Neuronal stem cell (in vitro differentiated cells): Measurements from ENCODE around the gene TGFBR1.

Experiments
- DNase-seq: peaks from one replicate; pipeline ENCODE4 v3.0.0-alpha.2; 2013; ENCODE audit warnings: low spot score
- H2AFZ ChIP-seq: one replicate; pipeline ENCODE4 v1.6.1; 2013; ENCODE audit warnings: mild to moderate bottlenecking, low read length, inconsistent platforms
- H2AK5ac ChIP-seq: 2 replicates; pipeline ENCODE4 v1.6.1; 2013; ENCODE audit warnings: low read depth, mild to moderate bottlenecking, inconsistent platforms, low read length, moderate library complexity, mixed read lengths
- H2BK120ac ChIP-seq: 2 replicates; pipeline ENCODE4 v1.6.1; 2013; ENCODE audit warnings: low read depth, mild to moderate bottlenecking, inconsistent platforms, low read length, moderate library complexity, mixed read lengths
- H2BK12ac ChIP-seq: one replicate; pipeline ENCODE4 v1.6.1; 2013; ENCODE audit warnings: low read length, inconsistent platforms
- H2BK15ac ChIP-seq: 2 replicates; pipeline ENCODE4 v1.6.1; 2013; ENCODE audit warnings: mild to moderate bottlenecking, low read length, inconsistent platforms, mixed read lengths
- H2BK5ac ChIP-seq: one replicate; pipeline ENCODE4 v1.6.1; 2013; ENCODE audit warnings: inconsistent platforms, mild to moderate bottlenecking, low read length, moderate library complexity
- H3K14ac ChIP-seq: one replicate; pipeline ENCODE4 v1.6.1; 2013; ENCODE audit warnings: low read length, inconsistent platforms
- H3K18ac ChIP-seq: 2 replicates; pipeline ENCODE4 v1.6.1; 2013; ENCODE audit warnings: low read length, inconsistent platforms
- H3K23ac ChIP-seq: 2 replicates; pipeline ENCODE4 v1.6.1; 2013; ENCODE audit warnings: low read depth, mild to moderate bottlenecking, mixed read lengths, low read length, inconsistent platforms; ENCODE audit not compliant: poor library complexity
- H3K27ac ChIP-seq: replicated peaks from 3 replicates; pipeline ENCODE4 v1.5.1; 2013; ENCODE audit warnings: low read length, inconsistent platforms
- H3K27me3 ChIP-seq, 3 experiments: 2 replicates each; pipeline ENCODE4 v1.6.1; 2013; ENCODE audit warnings: low read length in 3 of 3, mild to moderate bottlenecking in 2 of 3, inconsistent platforms in 1 of 3, low read depth in 1 of 3, mixed read lengths in 1 of 3, moderate library complexity in 1 of 3; ENCODE audit not compliant: control insufficient read depth in 3 of 3, insufficient read depth in 3 of 3
- H3K36me3 ChIP-seq, 2 donors: replicated peaks in 1 of 2; 2 replicates each; pipeline ENCODE4 v1.6.1; 2013; ENCODE audit warnings: low read length in 2 of 2; ENCODE audit not compliant: control insufficient read depth in 2 of 2, insufficient read depth in 2 of 2
- H3K4ac ChIP-seq: 2 replicates; pipeline ENCODE4 v1.6.1; 2013; ENCODE audit warnings: inconsistent platforms, mild to moderate bottlenecking, low read length, moderate library complexity
- H3K4me1 ChIP-seq, 2 donors: 1 replicate in 1 of 2; 2 replicates in 1 of 2; pipeline ENCODE4 v1.6.1; 2013; ENCODE audit warnings: low read length in 2 of 2, low read depth in 1 of 2; ENCODE audit not compliant: control insufficient read depth in 2 of 2, insufficient read depth in 1 of 2
- H3K4me2 ChIP-seq: one replicate; pipeline ENCODE4 v1.6.1; 2013; ENCODE audit warnings: mild to moderate bottlenecking, low read length, inconsistent platforms; ENCODE audit not compliant: insufficient read depth, poor library complexity, severe bottlenecking
- H3K4me3 ChIP-seq, 2 donors: 2 replicates each; pipeline ENCODE4 v1.5.1; 2013; ENCODE audit warnings: low read length in 2 of 2, mild to moderate bottlenecking in 2 of 2, inconsistent platforms in 1 of 2, moderate library complexity in 1 of 2
- H3K79me1 ChIP-seq: one replicate; pipeline ENCODE4 v1.6.1; 2013; ENCODE audit warnings: low read depth, mild to moderate bottlenecking, inconsistent platforms, low read length, moderate library complexity
- H3K9ac ChIP-seq: one replicate; pipeline ENCODE4 v1.6.1; 2013; ENCODE audit warnings: mild to moderate bottlenecking, low read depth, low read length, inconsistent platforms; ENCODE audit not compliant: poor library complexity
- H3K9me3 ChIP-seq, 2 donors: replicated peaks in 1 of 2; 2 replicates each; pipeline versions ENCODE3 to v1.6.1; 2013; ENCODE audit warnings: low read length in 2 of 2, mild to moderate bottlenecking in 2 of 2, inconsistent platforms in 1 of 2, low read depth in 1 of 2, mixed read lengths in 1 of 2, moderate library complexity in 1 of 2; ENCODE audit not compliant: control insufficient read depth in 2 of 2, insufficient read depth in 1 of 2
- H4K8ac ChIP-seq: one replicate; pipeline ENCODE4 v1.6.1; 2013; ENCODE audit warnings: low read depth, mild to moderate bottlenecking, inconsistent platforms, low read length, moderate library complexity
- H4K91ac ChIP-seq: one replicate; pipeline ENCODE4 v1.6.1; 2013; ENCODE audit warnings: low read length, low read depth, mild to moderate bottlenecking, inconsistent platforms; ENCODE audit not compliant: poor library complexity
- WGBS, 2 donors: extraction: QIAGEN DNeasy Blood & Tissue Kit; methylation state at CpG; one replicate each; pipeline ENCODE4 v1.1.7; 2013; ENCODE audit warnings: missing lambda C conversion rate in 2 of 2, mixed read lengths in 1 of 2; ENCODE audit not compliant: insufficient read length in 2 of 2, insufficient replicate concordance in 1 of 2; ENCODE audit errors: extremely low coverage in 2 of 2; 5-methylcytosine and 5-hydroxymethylcytosine counted together

The TGFBR1 gene

DNA sequence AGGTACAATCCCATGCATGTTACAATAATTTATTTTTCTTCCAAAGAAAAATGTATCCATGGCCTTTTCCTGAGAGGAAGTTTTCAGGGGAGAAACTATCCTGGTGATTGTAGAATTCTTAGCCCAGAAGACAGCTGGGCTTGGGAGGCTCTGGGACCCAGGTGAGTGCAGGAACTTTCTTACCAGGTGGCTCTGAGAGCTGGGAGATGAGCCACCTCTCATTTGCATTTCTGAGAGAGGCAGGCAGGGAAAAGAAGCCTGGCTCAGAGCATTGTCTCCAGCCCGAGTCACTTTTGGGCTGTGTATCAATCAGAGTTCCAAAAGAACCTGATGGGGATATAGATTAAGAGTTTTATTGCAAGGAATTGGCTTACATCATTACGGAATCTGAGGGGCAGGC lies 64.2 kb downstream of the TGFBR1 start:
- H2AK5ac ChIP-seq: no peak overlapping the region
- no peak overlapping the region for H2BK12ac ChIP-seq
- H3K4ac ChIP-seq: no peak overlapping the region
- no peak overlapping the region for H3K23ac ChIP-seq
- no peak for DNase-seq
- no peaks in the 10 kb centered on the region for H3K9me3 ChIP-seq
- H3K27me3 ChIP-seq: peaks cover 0 to 4% (median 0%) of the 10 kb centered on the region in 3 experiments
- no peak overlapping the region for H3K4me3 ChIP-seq
- H4K8ac ChIP-seq: no peak overlapping the region
- H3K18ac ChIP-seq: no peak overlapping the region
- no peak overlapping the region for H2BK5ac ChIP-seq
- H3K4me1 ChIP-seq: peaks cover 41 to 45% of the 10 kb centered on the region in 2 donors
- no peak overlapping the region for H3K14ac ChIP-seq
- no peak overlapping the region for H2BK15ac ChIP-seq
- no CpG with 5 or more reads among the region's 2 CpGs for WGBS, 2 donors
- no peaks in the 10 kb centered on the region for H3K79me1 ChIP-seq
- no peak overlapping the region for H4K91ac ChIP-seq
- no peaks in the 10 kb centered on the region for H3K36me3 ChIP-seq
- H2AFZ ChIP-seq: no peak overlapping the region
- H2BK120ac ChIP-seq: no peak overlapping the region
- H3K27ac ChIP-seq: no peak overlapping the region
- no peak overlapping the region for H3K4me2 ChIP-seq
- H3K9ac ChIP-seq: no peak overlapping the region

DNA sequence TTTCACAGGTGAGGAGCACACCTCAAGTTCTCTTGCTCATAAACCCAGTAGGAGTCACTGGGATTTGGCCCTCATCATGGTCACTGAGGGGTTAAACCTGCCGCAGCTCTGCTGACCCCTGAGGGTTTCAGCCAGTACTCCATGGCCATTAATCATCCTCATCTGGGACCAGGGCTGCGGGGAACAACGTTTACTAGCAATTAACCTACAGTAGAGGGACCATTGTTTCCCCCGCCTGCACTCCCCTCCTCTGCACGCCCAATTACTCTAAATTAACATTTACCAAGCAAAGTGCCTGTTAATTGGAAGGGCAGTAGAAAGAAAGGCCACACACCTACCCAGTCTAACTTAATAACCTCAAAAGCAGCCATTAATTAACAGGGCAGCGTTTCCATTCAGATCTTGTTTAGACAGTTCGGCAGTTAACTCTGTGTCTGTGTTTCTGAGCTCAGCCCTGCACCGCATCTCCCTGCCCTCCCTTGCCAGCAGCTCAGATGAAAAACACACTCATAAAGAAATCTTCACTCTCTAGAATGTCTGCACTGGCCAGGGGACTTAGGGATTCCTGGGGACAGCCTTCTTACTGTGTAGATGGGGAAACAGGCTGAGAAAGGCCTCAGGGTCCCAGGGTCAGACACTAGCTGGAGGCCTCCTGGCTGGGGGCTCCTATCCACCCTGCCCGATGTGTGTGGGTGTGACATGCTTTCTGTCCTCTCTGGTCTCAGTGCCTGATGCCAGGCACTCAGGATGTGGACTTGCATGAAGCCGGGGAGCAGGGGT lies 65.3 kb downstream of the TGFBR1 start:
- Histone ChIP-seq H4K91ac (no peak overlapping the region), H2BK12ac (no peak overlapping the region), H3K9me3 (no peaks in the 10 kb centered on the region), H3K36me3 (no peaks in the 10 kb centered on the region), H3K4me1 (peaks cover 42 to 50% of the 10 kb centered on the region in 2 donors), H3K4ac (no peak overlapping the region), H3K27ac (peak overlapping the region; percentile 95), H4K8ac (no peak overlapping the region), H3K14ac (no peak overlapping the region), H3K79me1 (no peaks in the 10 kb centered on the region), H3K27me3 (peaks cover 0 to 4% (median 0%) of the 10 kb centered on the region in 3 experiments), H3K9ac (no peak overlapping the region), H2BK5ac (peak overlapping the region; percentile 88), H2AK5ac (peak overlapping the region; percentile 91), H2AFZ (peak overlapping the region; percentile 90), H3K4me3 (peak overlapping the region in 1 of 2 donors; percentile 33), H3K18ac (peak overlapping the region; percentile 94), H3K4me2 (no peak overlapping the region), H2BK15ac (peak overlapping the region; percentile 47), H2BK120ac (no peak overlapping the region), H3K23ac (no peak overlapping the region)
- WGBS, 2 donors: no CpG with 5 or more reads among the region's 10 CpGs
- DNase-seq: peak; percentile 69

DNA sequence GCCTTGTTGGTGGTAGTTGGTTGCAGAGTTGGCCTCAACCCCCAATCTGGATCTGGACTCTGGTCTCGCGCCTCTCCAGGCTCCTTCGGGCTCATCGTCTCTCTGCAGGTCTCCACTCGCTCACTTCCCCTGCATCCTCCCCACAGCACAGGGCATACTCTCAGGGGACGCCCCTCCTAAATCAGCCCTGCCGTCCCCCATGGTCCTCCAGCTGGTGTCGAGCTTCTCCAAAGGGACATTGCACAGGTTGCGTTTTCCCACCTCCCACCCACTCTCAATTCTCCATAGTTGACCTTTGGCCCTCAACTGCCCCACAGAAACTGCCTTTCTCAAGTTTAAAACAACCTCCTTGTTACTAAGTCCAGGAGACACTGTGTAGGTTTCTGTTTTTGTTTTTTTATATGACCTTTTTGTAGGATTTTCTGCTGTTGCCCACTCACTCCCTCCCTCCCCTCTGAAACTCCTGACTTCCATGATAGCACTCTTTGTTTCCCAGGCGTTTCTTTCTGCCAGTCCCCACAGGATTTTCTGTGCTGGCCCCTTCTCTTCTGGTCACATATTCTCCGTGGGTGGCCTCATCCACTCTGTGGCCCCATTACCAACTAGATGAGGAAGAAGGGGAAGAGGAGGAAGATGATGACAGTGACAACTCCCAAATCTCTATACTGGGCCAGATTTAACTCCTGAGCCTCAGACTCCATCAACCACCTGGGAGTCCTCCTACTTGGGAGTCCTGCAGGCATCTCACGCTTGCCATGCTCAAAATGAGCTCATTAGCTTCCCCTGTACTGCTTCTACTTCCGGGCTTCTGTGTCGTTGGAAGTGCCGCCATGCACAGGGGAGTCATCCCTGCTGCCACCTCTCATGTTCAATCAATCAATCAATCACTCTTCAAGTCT lies 66.6 kb downstream of the TGFBR1 start:
- no peak overlapping the region for H3K9ac ChIP-seq

More for the DNA sequence above, 66.6 kb downstream of the TGFBR1 start:
- peaks cover 0 to 4% (median 0%) of the 10 kb centered on the region in 3 experiments for H3K27me3 ChIP-seq
- no peak overlapping the region for H3K14ac ChIP-seq
- no peak overlapping the region for H3K4me3 ChIP-seq
- peak overlapping the region; percentile 94 for H3K18ac ChIP-seq
- H3K36me3 ChIP-seq: no peaks in the 10 kb centered on the region
- no peak overlapping the region for H4K8ac ChIP-seq
- peak overlapping the region; percentile 47 for H4K91ac ChIP-seq
- no peak overlapping the region for H3K4ac ChIP-seq
- peak overlapping the region; percentile 51 for H2AFZ ChIP-seq
- no peak overlapping the region for H3K23ac ChIP-seq
- peak overlapping the region; percentile 88 for H2BK5ac ChIP-seq
- H3K4me2 ChIP-seq: no peak overlapping the region
- peak overlapping the region; percentile 47 for H2BK15ac ChIP-seq
- WGBS, 2 donors: no CpG with 5 or more reads among the region's 15 CpGs
- no peak for DNase-seq
- peak overlapping the region; percentile 67 for H2BK12ac ChIP-seq
- H3K4me1 ChIP-seq: peaks cover 45 to 50% of the 10 kb centered on the region in 2 donors
- H3K27ac ChIP-seq: peak overlapping the region; percentile 95
- no peaks in the 10 kb centered on the region for H3K79me1 ChIP-seq
- peak overlapping the region; percentile 16 for H2BK120ac ChIP-seq
- peak overlapping the region; percentile 91 for H2AK5ac ChIP-seq
- H3K9me3 ChIP-seq: no peaks in the 10 kb centered on the region
